Lower lobe of right lung (tissue), 2 donors: ENCODE results near the gene OR10P1. TPM values are rescaled to one million over a fixed set of nuclear protein-coding genes. Genes with fewer than 3 reads are reported as not detected.

Experiments
- ATAC-seq, 2 donors: fragments of 200-7000 bp; cut with Tn5 transposase; one replicate each; pipeline ENCODE4 v1.9.1; 2020 to 2022; ENCODE audit warnings: mild to moderate bottlenecking in 2 of 2, moderate library complexity in 2 of 2
- DNase-seq: peaks from one replicate; pipeline ENCODE4 v3.0.0-alpha.2; 2020
- H3K27ac ChIP-seq: fragments of 200-600 bp; one replicate; pipeline ENCODE4 v1.8.0; 2022
- H3K27me3 ChIP-seq: fragments of 200-600 bp; one replicate; pipeline ENCODE4 v1.8.0; 2022; ENCODE audit warnings: low read depth
- H3K36me3 ChIP-seq: fragments of 200-600 bp; one replicate; pipeline ENCODE4 v1.8.0; 2022; ENCODE audit warnings: mild to moderate bottlenecking
- H3K4me1 ChIP-seq: fragments of 200-600 bp; one replicate; pipeline ENCODE4 v1.8.0; 2022
- H3K4me3 ChIP-seq: fragments of 200-600 bp; one replicate; pipeline ENCODE4 v1.8.0; 2022; ENCODE audit warnings: mild to moderate bottlenecking
- H3K9me3 ChIP-seq: fragments of 200-600 bp; one replicate; pipeline ENCODE4 v1.8.0; 2022
- CTCF ChIP-seq: fragments of 200-600 bp; IDR thresholded peaks from one replicate; pipeline ENCODE4 v1.8.0; 2022; ENCODE audit warnings: antibody characterized with exemption, mild to moderate bottlenecking
- intact Hi-C: fragments of 100-400 bp; cut with DNase I; formaldehyde crosslinking; loops from one replicate; pipeline ENCODE4 v1.11.0; 2022
- total RNA-seq: library from RNA; stranded (reverse); fragmentation: NEBNext Ultra II Directional; extraction: Animal tissue kit (Norgen Biotek cat#: 25700); gene quantifications from one replicate; pipeline ENCODE4 v1.2.1, GENCODE V29; 2021
- donor health status: DM: no; HTN: yes; CAD: no; lungs with severe emphysema.

Gene OR10P1
- total RNA-seq, 1 donor from 2014 or later = not detected

- Histone ChIP-seq H3K9me3 (no peaks in the 10 kb centered on the region), H3K27ac (no peak overlapping the region), H3K4me1 (peaks cover 8% of the 10 kb centered on the region), H3K36me3 (no peaks in the 10 kb centered on the region), H3K4me3 (no peak overlapping the region), H3K27me3 (no peaks in the 10 kb centered on the region)
- intact Hi-C loops = no loop called here
- DNase-seq (no peak), ATAC-seq (peak; percentile 21 to 31)
- TF ChIP-seq CTCF = peak; percentile 33
Measured at GRCh38 chr12:55659486-55660385, 23.0 kb downstream of the OR10P1 start.

- no peaks in the 10 kb centered on the region for H3K36me3 ChIP-seq
- TF ChIP-seq CTCF = no peak
- no peaks in the 10 kb centered on the region for H3K9me3 ChIP-seq
- H3K4me3 ChIP-seq = no peak overlapping the region
- ATAC-seq = no peak
- intact Hi-C loops = no loop called here
- H3K4me1 ChIP-seq = peaks cover 8% of the 10 kb centered on the region
- no peak for DNase-seq
- no peaks in the 10 kb centered on the region for H3K27me3 ChIP-seq
- no peak overlapping the region for H3K27ac ChIP-seq
Measured at GRCh38 chr12:55663391-55663790, 26.7 kb downstream of the OR10P1 start.

- no peaks in the 10 kb centered on the region for H3K9me3 ChIP-seq
- TF ChIP-seq CTCF = no peak
- H3K27me3 ChIP-seq = no peaks in the 10 kb centered on the region
- DNase-seq (no peak), ATAC-seq (no peak)
- H3K36me3 ChIP-seq = no peaks in the 10 kb centered on the region
- H3K4me1 ChIP-seq = no peaks in the 10 kb centered on the region
- H3K4me3 ChIP-seq = no peak overlapping the region
- H3K27ac ChIP-seq = no peak overlapping the region
- intact Hi-C loops = no loop called here
Measured at GRCh38 chr12:55664826-55665225, 28.1 kb downstream of the OR10P1 start.

- Histone ChIP-seq H3K4me1 (no peaks in the 10 kb centered on the region), H3K27ac (no peak overlapping the region), H3K4me3 (no peak overlapping the region), H3K27me3 (no peaks in the 10 kb centered on the region), H3K9me3 (no peaks in the 10 kb centered on the region), H3K36me3 (no peaks in the 10 kb centered on the region)
- DNase-seq (no peak), ATAC-seq (no peak)
- intact Hi-C loops = no loop called here
- no peak for TF ChIP-seq CTCF
Measured at GRCh38 chr12:55666508-55666907, 29.8 kb downstream of the OR10P1 start.

GRCh38 chr12:55670276-55670675 is 33.6 kb downstream of the OR10P1 start:
- TF ChIP-seq CTCF = no peak
- Histone ChIP-seq H3K4me3 (no peak overlapping the region), H3K27ac (no peak overlapping the region), H3K27me3 (no peaks in the 10 kb centered on the region), H3K9me3 (no peaks in the 10 kb centered on the region), H3K36me3 (no peaks in the 10 kb centered on the region), H3K4me1 (no peaks in the 10 kb centered on the region)
- peak in 1 of 2 donors; percentile 17 for ATAC-seq
- intact Hi-C loops = no loop called here
- no peak for DNase-seq
